DMS114 treated with DMSO at 0.1 percent for 48 hours (cell line): ENCODE results near the gene CDKN1B.
"Not testable (repeated sequence)": the region's sequence is repeated elsewhere in the genome, so short reads cannot be mapped to it uniquely, and the experiment has no call there.

Source experiments
- DNase-seq: peaks from one replicate; lab custom pipeline; 2025; ENCODE audit not compliant: unreplicated experiment; lab: John Stamatoyannopoulos, UW

CDKN1B gene

DNA sequence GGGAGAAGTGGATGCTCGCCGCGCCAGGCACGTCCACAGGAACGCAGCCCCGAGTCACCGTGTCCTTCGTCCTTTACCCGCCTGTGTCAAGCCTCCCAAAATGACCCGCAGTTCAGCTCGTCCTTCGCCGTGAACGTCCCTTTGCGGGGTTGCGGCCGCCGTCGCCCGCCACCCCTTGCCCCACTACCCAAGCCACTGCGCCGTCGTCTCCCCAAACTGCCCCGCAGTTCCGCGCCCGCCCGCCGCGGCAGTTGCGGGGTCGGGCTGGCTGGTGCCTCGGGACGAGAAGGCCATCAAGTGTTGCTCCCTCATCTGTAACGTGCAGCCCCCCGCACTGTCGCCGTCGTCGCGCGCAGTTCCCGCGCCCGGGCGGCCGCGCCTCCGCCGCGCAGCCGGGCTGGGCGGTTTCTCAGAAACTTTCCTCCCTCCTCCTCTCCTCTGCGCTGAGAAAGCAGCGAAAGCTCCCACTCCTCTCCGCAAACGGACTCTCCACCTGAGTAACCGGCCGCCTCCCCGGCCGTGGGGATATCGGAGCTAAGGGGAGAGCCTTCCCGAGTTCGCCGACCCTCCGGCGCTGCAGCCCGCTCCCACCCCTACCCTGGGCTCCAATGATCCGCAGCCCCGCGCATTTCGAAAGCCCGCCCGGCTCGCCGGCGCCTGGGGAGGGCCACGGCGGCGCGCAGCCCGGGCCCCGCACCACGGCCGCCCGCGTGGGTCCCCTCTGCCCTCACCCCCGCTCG is 6.7 kb downstream of the CDKN1B start:
- DNase-seq = no peak

DNA sequence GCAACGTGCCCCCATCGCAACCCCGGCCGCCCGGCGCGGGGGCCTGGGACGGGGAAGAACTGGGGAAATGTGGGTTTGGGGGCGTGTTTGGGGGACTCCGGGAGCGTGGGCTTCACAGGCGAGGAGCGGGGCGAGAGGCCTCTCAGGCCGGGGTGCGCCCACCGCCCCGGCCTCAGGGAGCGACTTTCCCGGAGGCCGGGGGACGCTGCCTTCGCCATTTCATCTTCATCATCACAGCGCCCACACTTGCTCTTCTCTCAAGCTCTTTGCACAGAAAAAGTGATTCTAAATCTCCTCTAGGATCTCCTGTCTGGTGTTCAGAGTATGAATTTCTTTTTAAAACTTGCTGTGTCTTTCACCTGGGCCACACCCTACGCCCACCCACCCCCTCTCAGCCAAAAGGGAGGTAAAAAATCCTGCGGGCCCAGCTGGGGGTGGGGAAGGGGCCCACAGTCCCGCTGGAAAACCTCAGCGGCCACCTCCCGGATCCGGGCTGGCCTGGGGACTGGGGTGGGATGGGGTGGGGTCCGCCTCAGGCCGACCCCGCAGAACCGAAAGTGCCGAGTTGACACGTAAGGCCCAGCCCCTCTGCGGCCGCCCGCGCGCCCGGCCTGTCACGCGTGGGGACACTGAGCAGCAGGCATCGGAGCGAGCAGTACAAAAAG is 7.4 kb downstream of the CDKN1B start:
- DNase-seq = peak; percentile 23

GRCh38 chr12:12725086-12725955 is 8.2 kb downstream of the CDKN1B start:
- DNase-seq = peak; percentile 96

DNA sequence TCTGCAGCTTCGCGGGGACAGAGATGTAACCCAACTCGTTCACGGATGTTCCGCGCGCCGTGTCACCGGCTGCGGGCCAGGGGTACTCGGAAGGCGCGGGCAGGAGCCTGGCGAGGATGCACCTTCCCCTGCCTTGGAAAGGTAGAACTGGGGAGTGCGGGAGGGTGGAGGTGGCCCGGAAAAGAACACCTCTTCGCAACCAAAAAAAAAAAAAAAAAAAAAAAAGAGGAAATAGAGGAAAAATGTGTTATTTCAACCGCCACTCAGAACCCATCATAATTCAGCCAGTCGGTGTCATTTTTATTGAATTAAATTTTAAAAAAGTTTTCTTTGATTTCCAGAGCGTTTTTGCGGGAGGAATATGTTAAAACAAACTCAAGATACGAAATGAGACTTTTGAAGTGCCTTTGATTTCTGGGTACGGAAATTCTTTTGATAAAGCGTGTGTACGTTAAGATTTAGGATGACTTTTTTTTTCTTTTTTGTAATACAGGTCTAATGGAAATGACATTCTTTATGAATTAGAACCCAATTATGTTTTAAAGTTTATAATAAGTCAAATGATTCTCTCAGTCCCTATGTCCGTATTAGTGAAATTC is 8.9 kb downstream of the CDKN1B start:
- DNase-seq = no peak

- DNase-seq = no peak
Measured at GRCh38 chr12:12726555-12727093, 9.5 kb downstream of the CDKN1B start.

DNA sequence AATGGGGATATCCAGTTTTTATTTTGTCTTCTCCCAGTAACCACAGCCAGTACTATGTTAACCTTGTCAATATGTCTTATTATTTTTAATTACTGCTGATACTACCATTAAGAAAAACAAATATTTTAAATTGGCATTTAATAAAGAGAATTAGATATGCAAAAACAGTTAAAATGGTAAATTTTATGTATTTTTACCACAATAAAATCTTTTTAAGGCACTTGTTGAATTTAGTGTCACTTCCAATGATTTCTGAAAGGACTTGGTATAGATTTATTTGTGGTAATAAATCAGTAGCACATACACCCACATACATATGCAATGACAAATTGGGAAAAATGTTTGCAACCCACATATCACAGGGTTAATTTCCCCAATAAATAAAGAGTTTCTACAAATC is 14.0 kb downstream of the CDKN1B start:
- DNase-seq = no peak

- DNase-seq = no peak
Measured at GRCh38 chr12:12731785-12732184, 14.6 kb downstream of the CDKN1B start.

DNA sequence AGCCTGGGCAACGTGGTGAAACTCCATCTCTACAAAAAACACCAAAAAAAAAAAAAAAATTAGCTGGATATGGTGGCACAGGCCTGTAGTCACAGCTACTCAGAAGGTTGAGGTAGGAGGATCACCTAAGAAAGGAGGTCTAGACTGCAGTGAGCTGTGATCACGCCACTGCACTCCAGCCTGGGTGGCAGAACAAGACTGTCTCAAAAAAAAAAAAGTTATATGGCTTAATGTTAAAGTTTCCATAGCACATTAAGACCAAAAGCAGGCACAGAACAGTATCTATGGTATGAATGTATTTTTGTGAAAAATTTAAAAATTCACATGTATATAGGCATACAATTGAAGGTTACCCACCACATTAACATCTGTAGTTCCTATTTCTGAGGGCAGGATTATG is 15.9 kb downstream of the CDKN1B start:
- no peak for DNase-seq

GRCh38 chr12:12734054-12734453 is 16.9 kb downstream of the CDKN1B start:
- DNase-seq = no peak

GRCh38 chr12:12734561-12735071 is 17.4 kb downstream of the CDKN1B start:
- no peak for DNase-seq

DNA sequence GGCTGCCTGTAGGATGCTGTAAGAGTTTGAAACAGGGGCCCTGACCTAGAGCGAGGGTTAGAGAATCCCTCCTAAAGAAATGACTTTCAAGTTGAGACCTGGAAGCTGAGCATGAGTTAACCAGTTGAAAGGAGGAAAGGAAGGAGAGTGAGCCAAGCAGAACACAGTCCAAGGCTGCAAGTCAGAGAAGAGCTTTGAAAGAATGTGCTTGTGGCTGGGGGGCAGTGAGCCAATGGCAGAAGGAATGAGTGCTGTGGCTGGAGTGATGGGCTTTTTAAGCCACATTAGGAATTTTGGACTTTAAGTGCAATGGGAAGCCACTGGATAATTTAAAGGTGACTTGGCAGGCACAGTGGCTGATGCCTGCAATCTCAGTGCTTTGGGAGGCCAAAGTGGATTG is 18.1 kb downstream of the CDKN1B start:
- no peak for DNase-seq

DNA sequence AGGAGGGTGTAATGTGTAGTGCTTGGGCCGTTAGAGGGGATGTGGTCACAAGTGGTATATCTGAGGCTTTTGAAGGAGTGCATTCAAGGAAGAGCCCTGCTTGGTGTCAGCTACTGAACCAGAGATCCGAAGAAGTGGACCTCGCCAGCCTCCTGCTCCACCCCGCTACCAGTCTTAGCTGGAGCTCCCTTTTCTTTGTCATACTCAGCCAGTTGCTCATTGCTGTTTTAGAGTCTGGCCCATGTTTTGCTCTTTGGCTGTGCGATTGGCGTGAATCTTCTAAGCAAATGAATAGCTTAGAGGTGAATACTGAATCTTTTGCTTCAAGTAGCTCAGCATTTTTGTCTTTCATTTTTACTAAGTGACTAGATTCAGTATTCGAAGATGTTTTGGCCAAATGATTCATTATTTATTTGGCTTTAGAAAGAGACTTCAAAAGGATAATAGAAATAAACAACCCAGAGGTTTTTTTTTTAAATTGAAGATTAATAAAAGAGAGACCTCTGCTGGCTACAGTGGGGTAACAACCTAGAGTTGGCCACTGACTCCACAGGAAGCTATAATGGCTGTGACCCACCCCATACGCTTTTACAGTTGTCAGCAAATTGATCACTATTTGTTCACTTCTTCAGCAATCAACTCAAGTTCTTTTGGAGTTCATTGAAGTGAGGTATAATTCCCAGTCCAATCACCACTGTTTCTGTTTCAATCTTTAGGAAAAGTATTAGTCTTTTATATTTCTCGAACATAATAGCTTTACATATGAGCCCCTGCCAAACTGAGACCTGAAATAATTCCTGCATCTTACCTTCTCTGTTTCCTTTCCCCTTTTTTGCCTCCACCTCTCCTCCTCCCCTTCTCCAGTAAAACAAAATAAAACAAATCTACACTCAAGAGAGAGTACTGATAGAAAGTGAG is 19.9 kb downstream of the CDKN1B start:
- DNase-seq = peak; percentile 73

GRCh38 chr12:12738152-12738551 is 21.0 kb downstream of the CDKN1B start:
- DNase-seq = not testable (repeated sequence)

DNA sequence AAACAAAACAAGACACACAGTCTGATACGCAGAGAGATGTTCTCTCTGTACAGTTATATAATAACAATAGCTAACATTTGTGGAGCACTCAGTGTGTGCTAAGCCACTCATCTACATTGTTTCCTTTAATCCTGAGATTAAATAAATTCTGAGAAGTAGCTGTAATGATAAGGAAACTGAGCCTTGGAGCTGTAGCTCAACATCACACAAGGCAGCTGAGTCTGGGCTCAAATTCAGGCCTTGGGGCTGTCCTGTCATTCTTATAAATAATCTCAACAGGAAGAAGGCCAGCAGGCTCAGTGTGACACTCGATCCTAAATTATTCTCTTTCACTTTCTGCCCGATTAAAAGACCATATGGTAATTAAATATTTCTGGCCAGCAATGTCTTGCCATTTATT is 24.5 kb downstream of the CDKN1B start:
- DNase-seq = no peak

DNA sequence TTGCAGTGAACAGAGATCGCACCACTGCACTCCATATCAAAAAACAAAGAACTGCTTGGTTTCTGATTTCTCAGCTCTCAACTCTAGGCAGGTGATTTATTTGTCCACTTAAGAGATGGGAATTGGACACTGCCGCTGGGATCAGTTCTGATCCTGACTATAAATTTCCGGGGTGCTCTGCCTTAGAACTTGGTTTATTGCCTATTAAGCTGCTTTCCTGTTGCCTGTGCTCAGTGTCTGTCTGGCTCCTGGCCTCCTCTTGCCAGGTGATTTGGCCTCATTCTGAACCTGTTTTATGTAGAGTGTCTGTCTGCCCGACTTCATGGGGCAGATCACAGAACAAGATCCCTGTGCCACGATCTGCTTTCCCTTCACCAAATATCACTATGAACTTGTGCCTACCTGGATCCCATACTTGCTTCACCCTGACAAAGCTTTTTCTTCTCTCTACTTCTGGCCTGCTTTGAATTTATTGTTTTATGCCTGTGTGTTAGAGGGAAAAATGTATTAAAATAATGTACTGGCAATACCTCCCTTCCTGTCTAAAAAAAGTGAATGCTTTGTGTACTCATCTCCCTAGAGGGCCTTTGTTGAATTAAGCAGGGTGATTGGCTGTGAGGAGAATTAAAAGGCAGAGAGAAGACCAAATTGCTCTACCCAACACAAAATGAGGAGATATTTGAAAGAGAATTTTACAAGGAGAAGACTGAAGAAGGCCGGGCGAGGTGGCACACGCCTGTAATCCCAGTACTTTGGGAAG is 27.6 kb downstream of the CDKN1B start:
- DNase-seq = no peak

GRCh38 chr12:12745576-12746211 is 28.5 kb downstream of the CDKN1B start:
- no peak for DNase-seq

DNA sequence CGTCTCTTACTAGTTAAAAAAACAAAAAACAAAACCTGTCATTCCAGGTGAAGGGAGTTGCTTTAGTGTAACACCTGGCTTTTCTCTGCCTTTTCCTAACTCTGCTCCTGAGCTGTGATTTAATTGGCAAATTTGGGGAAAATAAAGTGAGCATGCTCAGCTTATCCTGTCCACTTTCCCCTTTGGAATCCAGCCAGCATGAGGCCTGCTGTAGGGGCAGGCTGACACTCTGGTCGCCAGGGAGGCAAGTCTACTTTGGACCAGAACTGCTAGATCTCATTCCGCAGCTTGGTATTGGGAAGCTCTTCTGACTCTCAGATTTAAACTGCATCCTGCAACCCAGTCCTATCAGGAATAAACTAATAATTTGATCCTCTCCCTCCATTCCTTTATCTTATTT is 30.1 kb downstream of the CDKN1B start:
- DNase-seq = no peak

DNA sequence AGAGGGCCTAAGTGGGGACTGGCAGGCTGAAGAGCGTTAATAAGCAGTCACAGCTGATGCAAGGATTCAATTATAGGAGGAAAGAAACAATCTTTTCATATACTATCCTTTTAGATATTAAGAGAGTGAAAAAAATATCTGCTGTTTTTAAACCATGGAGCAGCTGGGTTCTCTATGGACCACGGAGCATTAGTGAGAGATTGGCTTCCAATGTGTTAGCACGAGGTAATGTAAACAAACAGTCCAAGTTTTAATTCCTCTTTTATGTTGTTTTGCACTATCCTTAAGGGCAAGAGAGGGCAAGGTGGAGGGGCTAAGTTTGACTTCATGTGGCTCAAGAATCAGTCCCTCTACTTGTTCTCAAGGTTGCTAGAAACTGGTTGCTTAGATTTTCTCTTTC is 30.9 kb downstream of the CDKN1B start:
- no peak for DNase-seq

- no peak for DNase-seq
Measured at GRCh38 chr12:12749433-12749832, 32.3 kb downstream of the CDKN1B start.
